PC-3 (cell line): ENCODE data around the gene CPLANE1.

ENCODE experiments used
- CTCF ChIP-seq: fragments of 300-600 bp; sonication (generic); conservative IDR thresholded peaks from 2 replicates; pipeline ENCODE4 v1.5.1; 2017; ENCODE audit warnings: antibody characterized with exemption, low read depth, mild to moderate bottlenecking, low read length
- EZH2 ChIP-seq: fragments of 300-600 bp; sonication (generic); IDR thresholded peaks from one replicate; pipeline ENCODE4 v1.6.1; 2017; ENCODE audit warnings: antibody characterized with exemption, mild to moderate bottlenecking, low read length; ENCODE audit not compliant: unreplicated experiment
- EZH2phosphoT487 ChIP-seq: fragments of 300-600 bp; sonication (generic); IDR thresholded peaks from 2 replicates; pipeline ENCODE4 v1.6.1; 2018; ENCODE audit warnings: mild to moderate bottlenecking, antibody characterized with exemption, low read length, borderline replicate concordance

GRCh38 chr5:37110135-37110534, 139.0 kb downstream of the CPLANE1 start:
- TF ChIP-seq EZH2 (no peak), CTCF (no peak), EZH2phosphoT487 (no peak)
